ENCODE results near the gene ANXA1. TPM values are rescaled to one million over a fixed set of nuclear protein-coding genes. Genes with fewer than 3 reads are reported as not detected.

The ANXA1 gene
- total RNA-seq, 1 experiment from 2014 or later: 430 TPM

DNA sequence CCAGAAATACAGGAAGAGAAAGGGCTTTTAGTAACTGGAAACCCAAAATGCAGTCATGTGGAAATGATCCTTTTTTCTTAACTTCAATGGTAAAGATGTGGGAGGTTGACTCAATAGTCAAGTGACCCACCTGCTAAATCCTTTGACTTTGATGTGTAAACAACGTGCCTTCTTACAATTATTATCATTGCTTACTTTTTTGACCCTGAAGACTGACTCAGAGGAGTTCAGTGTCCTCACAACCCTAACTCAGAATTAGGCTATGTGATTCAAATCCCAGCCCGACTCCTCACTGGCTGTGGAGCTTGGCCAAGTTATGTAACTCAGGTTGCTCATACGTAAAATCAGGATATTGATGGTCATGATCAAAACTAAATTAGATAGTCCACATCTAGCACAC is 27.9 kb downstream of the ANXA1 start:
- peak; percentile 38 for DNase-seq (ENCODE audit: low spot score)
- ChIA-PET CTCF (interaction anchor here (1.5 kb wide), 1 partner anchor 73 kb away, joined by 3 read pairs; no protein-coding TSS in a partner anchor), POLR2A (ENCODE audit: low non-redundant PET) (no interaction called here)
- Histone ChIP-seq H3K27me3 (replicated peaks; ENCODE audit: insufficient read depth, low read depth, low read length, poor library complexity) (no peaks in the 10 kb centered on the region), H3K27ac (ENCODE audit: low read depth, low read length, poor library complexity, severe bottlenecking) (peak overlapping the region; percentile 34), H3K9me3 (ENCODE audit: low read depth, low read length, poor library complexity, severe bottlenecking) (no peaks in the 10 kb centered on the region), H3K4me3 (ENCODE audit: low read depth, low read length, poor library complexity, severe bottlenecking) (peak overlapping the region; percentile 17), H3K4me1 (ENCODE audit: insufficient read depth, low read length, poor library complexity, severe bottlenecking) (peaks cover 66% of the 10 kb centered on the region), H3K36me3 (ENCODE audit: insufficient read depth, low read length, poor library complexity, severe bottlenecking) (no peaks in the 10 kb centered on the region)
- no TSS peak for BruUV-seq (replicated peaks)
- TF ChIP-seq, protein P1, sequence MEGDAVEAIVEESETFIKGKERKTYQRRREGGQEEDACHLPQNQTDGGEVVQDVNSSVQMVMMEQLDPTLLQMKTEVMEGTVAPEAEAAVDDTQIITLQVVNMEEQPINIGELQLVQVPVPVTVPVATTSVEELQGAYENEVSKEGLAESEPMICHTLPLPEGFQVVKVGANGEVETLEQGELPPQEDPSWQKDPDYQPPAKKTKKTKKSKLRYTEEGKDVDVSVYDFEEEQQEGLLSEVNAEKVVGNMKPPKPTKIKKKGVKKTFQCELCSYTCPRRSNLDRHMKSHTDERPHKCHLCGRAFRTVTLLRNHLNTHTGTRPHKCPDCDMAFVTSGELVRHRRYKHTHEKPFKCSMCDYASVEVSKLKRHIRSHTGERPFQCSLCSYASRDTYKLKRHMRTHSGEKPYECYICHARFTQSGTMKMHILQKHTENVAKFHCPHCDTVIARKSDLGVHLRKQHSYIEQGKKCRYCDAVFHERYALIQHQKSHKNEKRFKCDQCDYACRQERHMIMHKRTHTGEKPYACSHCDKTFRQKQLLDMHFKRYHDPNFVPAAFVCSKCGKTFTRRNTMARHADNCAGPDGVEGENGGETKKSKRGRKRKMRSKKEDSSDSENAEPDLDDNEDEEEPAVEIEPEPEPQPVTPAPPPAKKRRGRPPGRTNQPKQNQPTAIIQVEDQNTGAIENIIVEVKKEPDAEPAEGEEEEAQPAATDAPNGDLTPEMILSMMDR (conservative IDR thresholded peaks at IDR 0.05; ENCODE audit: low read depth, low read length): no peak
- no peak for TF ChIP-seq EZH2 (IDR thresholded peaks at IDR 0.05; ENCODE audit: borderline replicate concordance, low read depth, low read length, poor library complexity, severe bottlenecking)
- intact Hi-C loops (cut with micrococcal nuclease; ENCODE audit: unreplicated experiment): loop anchor here (5.0 kb wide), 1 partner anchor 142 kb away; no protein-coding TSS in a partner anchor

- H3K9me3 ChIP-seq (ENCODE audit: low read depth, low read length, poor library complexity, severe bottlenecking): no peaks in the 10 kb centered on the region
- peak; percentile 78 for DNase-seq (ENCODE audit: low spot score)
- ChIA-PET CTCF (interaction anchor here (0.5 to 1.5 kb wide), 4 partner anchors 73 to 1330 kb away, joined by 3 to 6 read pairs (median 4); no protein-coding TSS in a partner anchor), POLR2A (ENCODE audit: low non-redundant PET) (no interaction called here)
- peak overlapping the region; percentile 34 for H3K27ac ChIP-seq (ENCODE audit: low read depth, low read length, poor library complexity, severe bottlenecking)
- peaks cover 66% of the 10 kb centered on the region for H3K4me1 ChIP-seq (ENCODE audit: insufficient read depth, low read length, poor library complexity, severe bottlenecking)
- H3K36me3 ChIP-seq (ENCODE audit: insufficient read depth, low read length, poor library complexity, severe bottlenecking): no peaks in the 10 kb centered on the region
- intact Hi-C loops (cut with micrococcal nuclease; ENCODE audit: unreplicated experiment): loop anchor here (2.0 to 10.0 kb wide), 4 partner anchors 28 to 896 kb away; no protein-coding TSS in a partner anchor
- H3K4me3 ChIP-seq (ENCODE audit: low read depth, low read length, poor library complexity, severe bottlenecking): peak overlapping the region; percentile 17
- TF ChIP-seq, protein P1 (conservative IDR thresholded peaks at IDR 0.05; ENCODE audit: low read depth, low read length): no peak
- no peak for TF ChIP-seq EZH2 (IDR thresholded peaks at IDR 0.05; ENCODE audit: borderline replicate concordance, low read depth, low read length, poor library complexity, severe bottlenecking)
- no TSS peak for BruUV-seq (replicated peaks)
- H3K27me3 ChIP-seq (replicated peaks; ENCODE audit: insufficient read depth, low read depth, low read length, poor library complexity): no peaks in the 10 kb centered on the region
Measured at GRCh38 chr9:73180403-73180802, 28.7 kb downstream of the ANXA1 start.

DNA sequence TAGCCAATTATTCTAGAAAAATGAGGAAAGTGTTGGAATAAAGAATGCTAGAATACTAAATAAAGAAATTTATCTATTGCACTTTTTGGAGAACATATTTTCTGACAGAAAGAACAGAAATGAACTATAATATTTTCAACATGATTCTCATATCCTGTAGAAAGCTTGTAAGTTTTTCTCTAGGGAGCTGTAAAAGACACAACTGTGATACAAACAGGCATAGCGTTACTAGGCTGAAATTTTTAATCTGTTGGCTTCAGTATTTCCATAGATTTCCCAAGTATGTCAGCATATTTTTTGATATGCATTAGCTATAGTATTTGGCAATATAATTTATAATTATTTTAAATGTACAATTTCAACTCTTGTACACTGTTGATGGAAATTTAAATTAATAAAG is 31.3 kb downstream of the ANXA1 start:
- POLR2A ChIA-PET (ENCODE audit: low non-redundant PET): no interaction called here
- no TSS peak for BruUV-seq (replicated peaks)
- Histone ChIP-seq H3K4me3 (ENCODE audit: low read depth, low read length, poor library complexity, severe bottlenecking) (no peak overlapping the region), H3K36me3 (ENCODE audit: insufficient read depth, low read length, poor library complexity, severe bottlenecking) (no peaks in the 10 kb centered on the region), H3K4me1 (ENCODE audit: insufficient read depth, low read length, poor library complexity, severe bottlenecking) (peaks cover 54% of the 10 kb centered on the region), H3K9me3 (ENCODE audit: low read depth, low read length, poor library complexity, severe bottlenecking) (no peaks in the 10 kb centered on the region), H3K27ac (ENCODE audit: low read depth, low read length, poor library complexity, severe bottlenecking) (peak overlapping the region; percentile 41), H3K27me3 (replicated peaks; ENCODE audit: insufficient read depth, low read depth, low read length, poor library complexity) (no peaks in the 10 kb centered on the region)
- CTCF ChIA-PET: interaction anchor here (2.0 kb wide), 1 partner anchor 75 kb away, joined by 14 read pairs; no protein-coding TSS in a partner anchor
- no peak for DNase-seq (ENCODE audit: low spot score)
- no peak for TF ChIP-seq EZH2 (IDR thresholded peaks at IDR 0.05; ENCODE audit: borderline replicate concordance, low read depth, low read length, poor library complexity, severe bottlenecking)
- TF ChIP-seq, protein P1 (conservative IDR thresholded peaks at IDR 0.05; ENCODE audit: low read depth, low read length): no peak
- intact Hi-C loops (cut with micrococcal nuclease; ENCODE audit: unreplicated experiment): loop anchor here (1.0 to 10.0 kb wide), 5 partner anchors 76 to 898 kb away; no protein-coding TSS in a partner anchor
